Activated T-helper 2 cell treated with anti-CD3 and anti-CD28 coated beads, Interferon-gamma antibody, Interleukin-2, Interleukin-4, amounts not matched to agents 10 μg/mL and 5 μg/mL and 100 μg/mL, durations not matched to agents 14 hours and 24 hours and 36 hours (primary cell): ENCODE measurements around the gene P3H3. TPM values are rescaled to one million over a fixed set of nuclear protein-coding genes. Genes with fewer than 3 reads are reported as not detected.
"Not testable (repeated sequence)": the region's sequence is repeated elsewhere in the genome, so short reads cannot be mapped to it uniquely, and the experiment has no call there.

Experiments
- DNase-seq: peaks from one replicate; pipeline ENCODE4 v3.0.0; 2021; ENCODE audit warnings: low spot score
- H3K27ac Mint-ChIP-seq: one replicate; pipeline ENCODE4 v1.8.0; 2021; ENCODE audit warnings: mixed read lengths
- H3K27me3 Mint-ChIP-seq: one replicate; pipeline ENCODE4 v1.8.0; 2021; ENCODE audit warnings: low read depth, mixed read lengths
- H3K36me3 Mint-ChIP-seq: one replicate; pipeline ENCODE4 v1.8.0; 2021; ENCODE audit warnings: low read depth, mixed read lengths
- H3K4me1 Mint-ChIP-seq: one replicate; pipeline ENCODE4 v1.8.0; 2021; ENCODE audit warnings: low read depth, mixed read lengths
- H3K4me3 Mint-ChIP-seq: one replicate; pipeline ENCODE4 v1.8.0; 2021; ENCODE audit warnings: low read depth, mild to moderate bottlenecking, moderate library complexity, mixed read lengths
- H3K9me3 Mint-ChIP-seq: one replicate; pipeline ENCODE4 v1.8.0; 2021; ENCODE audit warnings: mixed read lengths
- intact Hi-C: fragments of 100-400 bp; cut with micrococcal nuclease; formaldehyde crosslinking; loops from one replicate; pipeline ENCODE4 v1.15.1; 2023
- total RNA-seq: library from RNA; stranded (reverse); gene quantifications from 2 replicates; pipeline ENCODE4 v1.2.3, GENCODE V29; 2022

P3H3 gene
- total RNA-seq, 1 donor from 2014 or later, result 5.2 TPM

GRCh38 chr12:6869049-6870021 lies 41.1 kb downstream of the P3H3 start:
- intact Hi-C loops, result no loop called here
- H3K36me3 Mint-ChIP-seq, result peaks cover 72% of the 10 kb centered on the region
- H3K4me3 Mint-ChIP-seq, result peak overlapping the region; percentile 92
- H3K27me3 Mint-ChIP-seq, result no peaks in the 10 kb centered on the region
- H3K4me1 Mint-ChIP-seq, result peaks cover 50% of the 10 kb centered on the region
- peak; percentile 79 for DNase-seq
- H3K27ac Mint-ChIP-seq, result peak overlapping the region; percentile 84
- no peaks in the 10 kb centered on the region for H3K9me3 Mint-ChIP-seq

- H3K9me3 Mint-ChIP-seq, DNase-seq, H3K27me3 Mint-ChIP-seq, intact Hi-C loops: not testable (repeated sequence)
- Mint-ChIP-seq H3K27ac (peak overlapping the region; percentile 60), H3K4me3 (peak overlapping the region; percentile 92), H3K36me3 (peaks cover 71% of the 10 kb centered on the region), H3K4me1 (peaks cover 55% of the 10 kb centered on the region)
Measured at GRCh38 chr12:6870304-6870703, 42.1 kb downstream of the P3H3 start.

GRCh38 chr12:6871052-6871957 lies 43.1 kb downstream of the P3H3 start:
- peak overlapping the region; percentile 92 for H3K4me3 Mint-ChIP-seq
- peak; percentile 45 for DNase-seq
- intact Hi-C loops, result no loop called here
- H3K27ac Mint-ChIP-seq, result peak overlapping the region; percentile 84
- H3K9me3 Mint-ChIP-seq, result no peaks in the 10 kb centered on the region
- peaks cover 71% of the 10 kb centered on the region for H3K36me3 Mint-ChIP-seq
- no peaks in the 10 kb centered on the region for H3K27me3 Mint-ChIP-seq
- H3K4me1 Mint-ChIP-seq, result peaks cover 59% of the 10 kb centered on the region

- intact Hi-C loops, result loop anchor here (1.0 to 2.0 kb wide), 5 partner anchors 19 to 80 kb away; partner anchors contain the start of genes ENO2, LRRC23 and USP5
- peaks cover 53% of the 10 kb centered on the region for H3K4me1 Mint-ChIP-seq
- H3K27ac Mint-ChIP-seq, result peak overlapping the region; percentile 84
- H3K27me3 Mint-ChIP-seq, result no peaks in the 10 kb centered on the region
- peak overlapping the region; percentile 92 for H3K4me3 Mint-ChIP-seq
- peaks cover 72% of the 10 kb centered on the region for H3K36me3 Mint-ChIP-seq
- H3K9me3 Mint-ChIP-seq, result no peaks in the 10 kb centered on the region
- DNase-seq, result peak; percentile 83
Measured at GRCh38 chr12:6872073-6873048, 44.2 kb downstream of the P3H3 start.

- Mint-ChIP-seq H3K4me1 (peaks cover 52% of the 10 kb centered on the region), H3K4me3 (peak within 1 kb of the TSS; percentile 92), H3K27me3 (no peaks in the 10 kb centered on the region), H3K27ac (peak within 1 kb of the TSS; percentile 84), H3K36me3 (peaks cover 67% of the 10 kb centered on the region), H3K9me3 (no peaks in the 10 kb centered on the region)
- DNase-seq, result peak; percentile 99
- intact Hi-C loops, result loop anchor here (1.0 to 2.0 kb wide), 5 partner anchors 18 to 79 kb away; partner anchors contain the start of genes ENO2, LRRC23 and USP5
Measured at GRCh38 chr12:6873094-6874014, 45.1 kb downstream of the P3H3 start, which contains the start of gene SPSB2. SPSB2 (minus strand) TSS chr12:6873303; CDS start chr12:6872901, 402 bp downstream.

- peak overlapping the region; percentile 83 for H3K27ac Mint-ChIP-seq
- peaks cover 46% of the 10 kb centered on the region for H3K4me1 Mint-ChIP-seq
- intact Hi-C loops, H3K27me3 Mint-ChIP-seq, H3K9me3 Mint-ChIP-seq, DNase-seq: not testable (repeated sequence)
- peaks cover 60% of the 10 kb centered on the region for H3K36me3 Mint-ChIP-seq
- H3K4me3 Mint-ChIP-seq, result peak overlapping the region; percentile 92
Measured at GRCh38 chr12:6874015-6874368, 45.8 kb downstream of the P3H3 start.

GRCh38 chr12:6879824-6880223 lies 51.6 kb downstream of the P3H3 start:
- intact Hi-C loops, H3K27me3 Mint-ChIP-seq, DNase-seq, H3K4me1 Mint-ChIP-seq, H3K4me3 Mint-ChIP-seq, H3K27ac Mint-ChIP-seq, H3K9me3 Mint-ChIP-seq: not testable (repeated sequence)
- peaks cover 30% of the 10 kb centered on the region for H3K36me3 Mint-ChIP-seq

- intact Hi-C loops, result no loop called here
- no peak overlapping the region for H3K4me3 Mint-ChIP-seq
Measured at GRCh38 chr12:6883252-6883651, 55.0 kb downstream of the P3H3 start.

GRCh38 chr12:6883683-6884082 lies 55.5 kb downstream of the P3H3 start:
- no peaks in the 10 kb centered on the region for H3K27me3 Mint-ChIP-seq
- H3K9me3 Mint-ChIP-seq, result no peaks in the 10 kb centered on the region
- H3K4me1 Mint-ChIP-seq, result no peaks in the 10 kb centered on the region
- H3K4me3 Mint-ChIP-seq, result no peak overlapping the region
- no peak overlapping the region for H3K27ac Mint-ChIP-seq
- no peak for DNase-seq
- intact Hi-C loops, result no loop called here
- peaks cover 30% of the 10 kb centered on the region for H3K36me3 Mint-ChIP-seq

More at GRCh38 chr12:6883252-6883651, 55.0 kb downstream of the P3H3 start:
- H3K27me3 Mint-ChIP-seq, result no peaks in the 10 kb centered on the region
- H3K36me3 Mint-ChIP-seq, result peaks cover 27% of the 10 kb centered on the region
- no peaks in the 10 kb centered on the region for H3K9me3 Mint-ChIP-seq
- H3K27ac Mint-ChIP-seq, result no peak overlapping the region
- no peaks in the 10 kb centered on the region for H3K4me1 Mint-ChIP-seq
- DNase-seq, result no peak

- DNase-seq, result no peak
- Mint-ChIP-seq H3K27me3 (no peaks in the 10 kb centered on the region), H3K36me3 (peaks cover 30% of the 10 kb centered on the region), H3K9me3 (no peaks in the 10 kb centered on the region), H3K4me1 (no peaks in the 10 kb centered on the region), H3K27ac (no peak overlapping the region), H3K4me3 (no peak overlapping the region)
- intact Hi-C loops, result no loop called here
Measured at GRCh38 chr12:6884539-6884938, 56.3 kb downstream of the P3H3 start.
